ENCODE measurements around the gene KCNG2.

The KCNG2 gene

GRCh38 chr18:79882522-79883241 lies 84.9 kb downstream of the KCNG2 start:
- Mint-ChIP-seq H3K36me3 (ENCODE audit: low read depth) (peaks cover 10% of the 10 kb centered on the region), H3K27ac (no peak overlapping the region), H3K9me3 (peaks cover 45% of the 10 kb centered on the region), H3K4me1 (peaks cover 2% of the 10 kb centered on the region), H3K27me3 (ENCODE audit: low read depth, poor library complexity) (peaks cover 10% of the 10 kb centered on the region), H3K4me3 (no peak overlapping the region)
- TF ChIP-seq CTCF (IDR thresholded peaks at IDR 0.05): no peak
- no peak for DNase-seq

GRCh38 chr18:79883461-79884293 lies 85.9 kb downstream of the KCNG2 start:
- Mint-ChIP-seq H3K36me3 (ENCODE audit: low read depth) (peaks cover 10% of the 10 kb centered on the region), H3K4me1 (no peaks in the 10 kb centered on the region), H3K27me3 (ENCODE audit: low read depth, poor library complexity) (peaks cover 8% of the 10 kb centered on the region), H3K9me3 (peaks cover 49% of the 10 kb centered on the region), H3K27ac (no peak overlapping the region), H3K4me3 (no peak overlapping the region)
- no peak for DNase-seq
- no peak for TF ChIP-seq CTCF (IDR thresholded peaks at IDR 0.05)

GRCh38 chr18:79884294-79884962 lies 86.7 kb downstream of the KCNG2 start:
- Mint-ChIP-seq H3K4me1 (no peaks in the 10 kb centered on the region), H3K27ac (no peak overlapping the region), H3K27me3 (ENCODE audit: low read depth, poor library complexity) (peaks cover 4% of the 10 kb centered on the region), H3K4me3 (no peak overlapping the region), H3K36me3 (ENCODE audit: low read depth) (peaks cover 11% of the 10 kb centered on the region), H3K9me3 (peaks cover 51% of the 10 kb centered on the region)
- no peak for DNase-seq
- no peak for TF ChIP-seq CTCF (IDR thresholded peaks at IDR 0.05)

GRCh38 chr18:79884963-79885728 lies 87.4 kb downstream of the KCNG2 start:
- Mint-ChIP-seq H3K27ac (no peak overlapping the region), H3K4me1 (no peaks in the 10 kb centered on the region), H3K9me3 (peaks cover 52% of the 10 kb centered on the region), H3K4me3 (no peak overlapping the region), H3K36me3 (ENCODE audit: low read depth) (peaks cover 8% of the 10 kb centered on the region), H3K27me3 (ENCODE audit: low read depth, poor library complexity) (peaks cover 2% of the 10 kb centered on the region)
- TF ChIP-seq CTCF (IDR thresholded peaks at IDR 0.05): no peak
- no peak for DNase-seq

GRCh38 chr18:79887181-79888000 lies 89.7 kb downstream of the KCNG2 start:
- H3K36me3 Mint-ChIP-seq (ENCODE audit: low read depth): peaks cover 9% of the 10 kb centered on the region
- no peak for TF ChIP-seq CTCF (IDR thresholded peaks at IDR 0.05)
- peaks cover 60% of the 10 kb centered on the region for H3K9me3 Mint-ChIP-seq
- H3K4me1 Mint-ChIP-seq: no peaks in the 10 kb centered on the region
- H3K4me3 Mint-ChIP-seq: no peak overlapping the region
- DNase-seq: no peak
- no peak overlapping the region for H3K27ac Mint-ChIP-seq
- H3K27me3 Mint-ChIP-seq (ENCODE audit: low read depth, poor library complexity): peaks cover 2% of the 10 kb centered on the region

All from nephron progenitor cell (in vitro differentiated cells).